Upper lobe of left lung (tissue), 6 donors: ENCODE measurements around the gene AGPAT4. TPM values are rescaled to one million over a fixed set of nuclear protein-coding genes. Genes with fewer than 3 reads are reported as not detected.

ENCODE experiments used
- ATAC-seq, 2 donors: fragments of 200-7000 bp; cut with Tn5 transposase; one replicate each; pipeline ENCODE4 v1.9.1; 2022; ENCODE audit warnings: mild to moderate bottlenecking in 2 of 2, moderate library complexity in 2 of 2; ENCODE audit not compliant: low FRiP score in 2 of 2
- DNase-seq, 2 donors: peaks; one replicate each; pipeline ENCODE4 v3.0.0-alpha.2; 2019 to 2020
- H3K27ac ChIP-seq, 4 donors: fragments of 200-600 bp; sonication (generic); one replicate each; pipeline ENCODE4 v1.5.1; 2016 to 2019
- H3K27me3 ChIP-seq, 4 donors: fragments of 200-600 bp; sonication (generic); one replicate each; pipeline ENCODE4 v1.5.1; 2017 to 2019
- H3K36me3 ChIP-seq, 4 donors: fragments of 200-600 bp; sonication (generic); one replicate each; pipeline ENCODE4 v1.5.1; 2016 to 2019
- H3K4me1 ChIP-seq, 4 donors: fragments of 200-600 bp; sonication (generic); one replicate each; pipeline ENCODE4 v1.5.1; 2018 to 2019
- H3K4me3 ChIP-seq, 4 donors: fragments of 200-600 bp; sonication (generic); one replicate each; pipeline ENCODE4 v1.5.1; 2017 to 2019; ENCODE audit warnings: mild to moderate bottlenecking in 2 of 4, moderate library complexity in 1 of 4
- H3K9me3 ChIP-seq, 4 donors: fragments of 200-600 bp; sonication (generic); one replicate each; pipeline ENCODE4 v1.5.1; 2018 to 2019
- CTCF ChIP-seq, 6 experiments: fragments of 450-650 bp in 4 of 6; fragments of 200-600 bp in 2 of 6; sonication (generic) in 2 of 6; IDR thresholded peaks; one replicate each; pipeline ENCODE4 v1.5.1; 2016 to 2019; ENCODE audit warnings: antibody characterized with exemption in 6 of 6
- EP300 ChIP-seq, 4 donors: sonication (generic); formaldehyde crosslinking; IDR thresholded peaks; one replicate each; pipeline ENCODE4 v1.5.1; 2017; ENCODE audit warnings: antibody characterized with exemption in 4 of 4, control low read depth in 2 of 4
- POLR2A ChIP-seq, 4 donors: fragments of 450-650 bp; IDR thresholded peaks; one replicate each; pipeline ENCODE4 v1.5.1; 2016 to 2017; ENCODE audit warnings: antibody characterized with exemption in 4 of 4, mild to moderate bottlenecking in 2 of 4
- POLR2AphosphoS5 ChIP-seq, 2 donors: sonication (generic); formaldehyde crosslinking; IDR thresholded peaks; one replicate each; pipeline ENCODE4 v1.5.1; 2017; ENCODE audit warnings: antibody characterized with exemption in 2 of 2
- WGBS, 2 donors: methylation state at CpG; one replicate each; pipeline ENCODE4 v1.1.5; 2017 to 2018; 5-methylcytosine and 5-hydroxymethylcytosine counted together
- total RNA-seq, 6 donors: library from RNA; depleted of rRNA in 4 of 6; stranded (reverse); fragments of >200 nt in 4 of 6; gene quantifications; one replicate each; pipeline versions ENCODE4 v1.1.0 to v1.2.1, GENCODE V29; 2016 to 2021
- donor health status: DM: no; HTN: no; CAD: no; lungs with moderate emphysema.
- donor health status: DM: no; HTN: yes; CAD: no; lungs with severe emphysema.

The AGPAT4 gene
- total RNA-seq, 6 donors from 2014 or later = 7.0 to 26.3 (median 14.4) TPM

GRCh38 chr6:161151660-161152526 is 122.0 kb downstream of the AGPAT4 start:
- no peak for ATAC-seq
- TF ChIP-seq EP300 (IDR thresholded peaks at IDR 0.05) (no peak), POLR2A (IDR thresholded peaks at IDR 0.05) (no peak)
- 94 to 95% methylated on average over 17 to 19 of the region's 19 CpGs for WGBS, 2 donors

GRCh38 chr6:161151059-161151645 is 122.7 kb downstream of the AGPAT4 start:
- Histone ChIP-seq H3K9me3 (no peaks in the 10 kb centered on the region), H3K27me3 (no peaks in the 10 kb centered on the region), H3K4me3 (no peak overlapping the region), H3K4me1 (no peaks in the 10 kb centered on the region), H3K27ac (no peak overlapping the region), H3K36me3 (peaks cover 0 to 35% (median 10%) of the 10 kb centered on the region in 4 donors)
- DNase-seq = peak in 1 of 2 donors; percentile 72
- ATAC-seq = no peak
- TF ChIP-seq EP300 (IDR thresholded peaks at IDR 0.05) (no peak), POLR2AphosphoS5 (IDR thresholded peaks at IDR 0.05) (no peak), CTCF (IDR thresholded peaks at IDR 0.05) (no peak), POLR2A (IDR thresholded peaks at IDR 0.05) (no peak)
- 94 to 96% methylated on average over 12 to 18 of the region's 18 CpGs for WGBS, 2 donors

More at GRCh38 chr6:161151660-161152526, 122.0 kb downstream of the AGPAT4 start:
- peak in 1 of 2 donors; percentile 66 for DNase-seq
- Histone ChIP-seq H3K36me3 (peaks cover 0 to 35% (median 10%) of the 10 kb centered on the region in 4 donors), H3K9me3 (no peaks in the 10 kb centered on the region), H3K4me1 (no peaks in the 10 kb centered on the region), H3K27me3 (no peaks in the 10 kb centered on the region), H3K4me3 (no peak overlapping the region), H3K27ac (no peak overlapping the region)

GRCh38 chr6:161150566-161150965 is 123.3 kb downstream of the AGPAT4 start:
- TF ChIP-seq CTCF (IDR thresholded peaks at IDR 0.05) (no peak), POLR2AphosphoS5 (IDR thresholded peaks at IDR 0.05) (no peak), EP300 (IDR thresholded peaks at IDR 0.05) (no peak), POLR2A (IDR thresholded peaks at IDR 0.05) (no peak)
- no peaks in the 10 kb centered on the region for H3K27me3 ChIP-seq
- H3K36me3 ChIP-seq = peaks cover 0 to 35% (median 10%) of the 10 kb centered on the region in 4 donors
- 92 to 94% methylated on average over 7 to 8 of the region's 8 CpGs for whole genome bisulfite sequencing, 2 donors
- H3K4me1 ChIP-seq = no peaks in the 10 kb centered on the region
- DNase-seq (no peak), ATAC-seq (no peak)
- H3K9me3 ChIP-seq = no peaks in the 10 kb centered on the region
- H3K4me3 ChIP-seq = no peak overlapping the region
- H3K27ac ChIP-seq = no peak overlapping the region

- TF ChIP-seq CTCF (IDR thresholded peaks at IDR 0.05) (no peak), POLR2AphosphoS5 (IDR thresholded peaks at IDR 0.05) (no peak), POLR2A (IDR thresholded peaks at IDR 0.05) (no peak), EP300 (IDR thresholded peaks at IDR 0.05) (no peak)
- Histone ChIP-seq H3K36me3 (peaks cover 0 to 35% (median 10%) of the 10 kb centered on the region in 4 donors), H3K27ac (no peak overlapping the region), H3K4me1 (no peaks in the 10 kb centered on the region), H3K4me3 (no peak overlapping the region), H3K9me3 (no peaks in the 10 kb centered on the region), H3K27me3 (no peaks in the 10 kb centered on the region)
- ATAC-seq (no peak), DNase-seq (no peak)
- 93 to 96% methylated on average over 5 of the region's 5 CpGs for WGBS, 2 donors
Observed at GRCh38 chr6:161150136-161150535, 123.7 kb downstream of the AGPAT4 start.

GRCh38 chr6:161143663-161144430 is 130.0 kb downstream of the AGPAT4 start:
- 92 to 97% methylated on average over 11 of the region's 11 CpGs for WGBS, 2 donors
- Histone ChIP-seq H3K4me3 (no peak overlapping the region), H3K27me3 (no peaks in the 10 kb centered on the region), H3K27ac (no peak overlapping the region), H3K36me3 (peaks cover 0 to 12% (median 4%) of the 10 kb centered on the region in 4 donors), H3K4me1 (no peaks in the 10 kb centered on the region), H3K9me3 (no peaks in the 10 kb centered on the region)
- no peak for ATAC-seq
- DNase-seq = no peak
- no peak for TF ChIP-seq CTCF (IDR thresholded peaks at IDR 0.05)
- TF ChIP-seq POLR2A (IDR thresholded peaks at IDR 0.05) = no peak
- TF ChIP-seq EP300 (IDR thresholded peaks at IDR 0.05) = no peak
- TF ChIP-seq POLR2AphosphoS5 (IDR thresholded peaks at IDR 0.05) = no peak
